ENCODE data around the gene CSTPP1. TPM values are rescaled to one million over a fixed set of nuclear protein-coding genes. Genes with fewer than 3 reads are reported as not detected.

Gene CSTPP1
- total RNA-seq, 1 donor from 2014 or later, result 32.8 TPM

GRCh38 chr11:47052165-47052564, 115.6 kb downstream of the CSTPP1 start:
- H3K27me3 ChIP-seq (ENCODE audit: low read depth), result no peaks in the 10 kb centered on the region
- DNase-seq (no peak), ATAC-seq (no peak)
- no peaks in the 10 kb centered on the region for H3K9me3 ChIP-seq
- intact Hi-C loops (cut with DNase I), result no loop called here
- H3K4me3 ChIP-seq, result no peak overlapping the region
- no peak overlapping the region for H3K27ac ChIP-seq
- no peaks in the 10 kb centered on the region for H3K4me1 ChIP-seq
- no peaks in the 10 kb centered on the region for H3K36me3 ChIP-seq
- no peak for TF ChIP-seq CTCF (IDR thresholded peaks at IDR 0.05)

GRCh38 chr11:47052576-47052975, 116.0 kb downstream of the CSTPP1 start:
- no peaks in the 10 kb centered on the region for H3K9me3 ChIP-seq
- no peaks in the 10 kb centered on the region for H3K36me3 ChIP-seq
- no peak overlapping the region for H3K27ac ChIP-seq
- no peaks in the 10 kb centered on the region for H3K4me1 ChIP-seq
- no peak overlapping the region for H3K4me3 ChIP-seq
- no peak for ATAC-seq
- no peak for TF ChIP-seq CTCF (IDR thresholded peaks at IDR 0.05)
- intact Hi-C loops (cut with DNase I), result no loop called here
- H3K27me3 ChIP-seq (ENCODE audit: low read depth), result no peaks in the 10 kb centered on the region
- no peak for DNase-seq

- intact Hi-C loops (cut with DNase I), result no loop called here
- Histone ChIP-seq H3K27ac (no peak overlapping the region), H3K4me1 (no peaks in the 10 kb centered on the region), H3K36me3 (no peaks in the 10 kb centered on the region), H3K27me3 (ENCODE audit: low read depth) (no peaks in the 10 kb centered on the region), H3K4me3 (no peak overlapping the region), H3K9me3 (no peaks in the 10 kb centered on the region)
- no peak for DNase-seq
- no peak for ATAC-seq
- TF ChIP-seq CTCF (IDR thresholded peaks at IDR 0.05), result no peak
Measured at GRCh38 chr11:47055534-47055933, 119.0 kb downstream of the CSTPP1 start.

- Histone ChIP-seq H3K4me1 (no peaks in the 10 kb centered on the region), H3K36me3 (no peaks in the 10 kb centered on the region), H3K27me3 (ENCODE audit: low read depth) (no peaks in the 10 kb centered on the region), H3K4me3 (no peak overlapping the region), H3K9me3 (no peaks in the 10 kb centered on the region), H3K27ac (no peak overlapping the region)
- intact Hi-C loops (cut with DNase I), result no loop called here
- DNase-seq, result no peak
- TF ChIP-seq CTCF (IDR thresholded peaks at IDR 0.05), result no peak
- ATAC-seq, result no peak
Measured at GRCh38 chr11:47056261-47056915, 119.8 kb downstream of the CSTPP1 start.

- intact Hi-C loops (cut with DNase I), result no loop called here
- H3K4me3 ChIP-seq, result no peak overlapping the region
- no peak for TF ChIP-seq CTCF (IDR thresholded peaks at IDR 0.05)
- no peaks in the 10 kb centered on the region for H3K4me1 ChIP-seq
- no peaks in the 10 kb centered on the region for H3K27me3 ChIP-seq (ENCODE audit: low read depth)
- no peaks in the 10 kb centered on the region for H3K36me3 ChIP-seq
- no peaks in the 10 kb centered on the region for H3K9me3 ChIP-seq
- DNase-seq (no peak), ATAC-seq (no peak)
- H3K27ac ChIP-seq, result no peak overlapping the region
Measured at GRCh38 chr11:47057365-47057764, 120.8 kb downstream of the CSTPP1 start.

Data from lower lobe of right lung (tissue), 2 donors.